K562 (cell line): ENCODE results near the gene NEMF. TPM values are rescaled to one million over a fixed set of nuclear protein-coding genes. Genes with fewer than 3 reads are reported as not detected.

ENCODE experiments used
- BRF1 ChIP-seq: IDR thresholded peaks from 3 replicates; pipeline ENCODE4 v1.6.1; 2011; ENCODE audit warnings: borderline replicate concordance, mild to moderate bottlenecking; ENCODE audit not compliant: insufficient read length; ENCODE audit errors: extremely low read depth
- MIER1 ChIP-seq: fragments of 450-650 bp; IDR thresholded peaks from 2 replicates; pipeline ENCODE4 v1.6.1; 2016; ENCODE audit warnings: antibody characterized with exemption, mild to moderate bottlenecking, low read depth
- PHF20 ChIP-seq: fragments of 450-650 bp; IDR thresholded peaks from 2 replicates; pipeline ENCODE4 v1.6.1; 2018; ENCODE audit not compliant: partially characterized antibody
- RBM25 ChIP-seq: fragments of 200-400 bp; formaldehyde crosslinking; IDR thresholded peaks from 2 replicates; pipeline ENCODE4 v1.6.1; 2018; ENCODE audit warnings: low read length, low read depth, moderate library complexity; ENCODE audit not compliant: severe bottlenecking
- TEAD1 ChIP-seq, 2 experiments: fragments of 450-650 bp in 1 of 2; sonication (generic) in 1 of 2; formaldehyde crosslinking; IDR thresholded peaks; 2 replicates each; pipeline versions ENCODE4 v1.4.0 to v1.8.0; 2020 to 2022; ENCODE audit warnings: mild to moderate bottlenecking in 2 of 2, missing genetic modification reagents in 1 of 2
- TEAD2 ChIP-seq: fragments of 450-650 bp; IDR thresholded peaks from 2 replicates; pipeline ENCODE4 v1.6.1; 2016; ENCODE audit warnings: missing genetic modification characterization, control low read depth, missing compliant biosample characterization
- ZC3H8 ChIP-seq: fragments of 450-650 bp; IDR thresholded peaks from 2 replicates; pipeline ENCODE4 v1.6.1; 2017
- ZNF121 ChIP-seq: sonication (generic); formaldehyde crosslinking; conservative IDR thresholded peaks from 2 replicates; pipeline ENCODE4 v1.8.0; 2022; ENCODE audit warnings: missing genetic modification reagents
- polyA plus RNA-seq, 8 experiments: library from polyadenylated mRNA; depleted of rRNA in 4 of 8; stranded (reverse) in 5 of 8; unstranded in 3 of 8; fragments of >200 nt; fragmentation: Nextera tagmentation in 2 of 8; fragmentation: Illumina TruSeq in 1 of 8; extraction: Ambion mirVana in 2 of 8; extraction: Trizol in 1 of 8; gene quantifications; 2 replicates each; pipeline versions ENCODE4 v1.2.1 to v1.2.3, GENCODE V29; 2011 to 2014; ENCODE audit warnings: inconsistent platforms in 1 of 8, missing spikeins in 1 of 8
- total RNA-seq, 7 experiments: library from RNA; depleted of rRNA in 6 of 7; stranded (reverse); fragments of >200 nt in 6 of 7; fragmentation: Illumina TruSeq in 2 of 7; extraction: Trizol in 2 of 7; gene quantifications; 2 replicates each; pipeline versions ENCODE4 v1.2.1 to v1.2.3, GENCODE V29; 2011 to 2021; ENCODE audit warnings: low replicate concordance in 1 of 7
- TF ChIP-seq, protein P1 (sequence below), 3 experiments: IDR thresholded peaks in 2 of 3; conservative IDR thresholded peaks in 1 of 3; 2 replicates each; pipeline ENCODE4 v1.5.1; 2011 to 2012; ENCODE audit warnings: low read length in 3 of 3, mild to moderate bottlenecking in 3 of 3, control low read depth in 2 of 3, improper control_type of control experiment in 1 of 3, inconsistent platforms in 1 of 3, low read depth in 1 of 3, mixed read lengths in 1 of 3, moderate library complexity in 1 of 3; ENCODE audit not compliant: insufficient read depth in 2 of 3
- TF ChIP-seq, protein P2 (sequence below), 2 experiments: fragments of 450-650 bp; IDR thresholded peaks; 2 replicates each; pipeline ENCODE4 v1.6.1; 2016
- TF ChIP-seq, protein P3 (sequence below): IDR thresholded peaks from 3 replicates; pipeline ENCODE4 v1.6.1; 2011; ENCODE audit warnings: borderline replicate concordance, mild to moderate bottlenecking, moderate library complexity; ENCODE audit not compliant: insufficient read length; ENCODE audit errors: extremely low read depth
- TF ChIP-seq, protein P4 (sequence below), 3 experiments: fragments of 200-800 bp in 1 of 3; sonication (Bioruptor generic) in 1 of 3; sonication (generic) in 1 of 3; formaldehyde crosslinking in 1 of 3; IDR thresholded peaks; 2 replicates each; pipeline versions ENCODE4 v1.6.1 to v1.8.0; 2016 to 2022; ENCODE audit warnings: mild to moderate bottlenecking in 2 of 3, missing compliant biosample characterization in 2 of 3, missing genetic modification characterization in 2 of 3, missing genetic modification reagents in 1 of 3
- TF ChIP-seq, protein P5 (sequence below), 2 experiments: IDR thresholded peaks; 2 replicates each; pipeline ENCODE4 v1.6.1; 2012; ENCODE audit warnings: improper control_type of control experiment in 2 of 2, low read depth in 2 of 2, low read length in 2 of 2, borderline replicate concordance in 1 of 2

NEMF gene
- total and polyA plus RNA-seq, 9 of the 15 experiments (the other 6 are each of a cell fraction or from before 2014, with no cell fraction given), result 38.8 to 94.4 (median 61.0) TPM

DNA sequence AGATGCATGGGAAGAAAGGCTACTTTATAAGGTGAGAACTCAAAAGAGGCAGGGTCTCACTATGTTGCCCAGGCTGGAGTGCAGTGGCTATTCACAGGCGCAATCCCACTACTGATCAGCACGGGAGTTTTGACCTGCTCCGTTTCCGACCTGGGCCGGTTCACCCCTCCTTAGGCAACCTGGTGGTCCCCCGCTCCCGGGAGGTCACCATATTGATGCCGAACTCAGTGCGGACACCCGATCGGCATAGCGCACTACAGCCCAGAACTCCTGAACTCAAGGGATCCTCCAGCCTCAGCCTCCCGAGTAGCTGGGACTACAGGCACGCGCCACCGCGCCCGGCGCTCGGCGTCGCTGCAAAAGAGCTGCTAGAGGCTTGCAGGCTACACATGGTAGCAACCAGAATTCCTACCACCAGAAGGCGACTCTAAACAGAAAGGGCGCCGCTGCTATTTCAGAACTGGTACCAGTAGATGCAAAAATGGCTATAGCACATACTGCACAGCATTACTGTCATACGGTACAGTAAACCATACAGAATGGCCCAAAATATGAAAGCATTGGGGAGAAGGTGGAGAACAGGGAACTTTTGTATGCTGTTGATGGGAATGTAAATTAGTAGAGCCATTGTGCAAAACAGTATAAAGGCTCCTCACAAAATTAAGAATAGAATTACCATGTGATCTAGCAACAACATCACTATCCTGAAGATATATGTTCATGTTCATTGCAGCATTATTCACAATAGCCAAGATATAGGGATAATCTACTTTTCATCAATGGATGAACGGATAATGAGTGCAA, 1.2 kb upstream of the NEMF start (continued):
- TF ChIP-seq ZC3H8, result no peak
- no peak for TF ChIP-seq RBM25
- TF ChIP-seq BRF1, result no peak
- TF ChIP-seq, protein P1, sequence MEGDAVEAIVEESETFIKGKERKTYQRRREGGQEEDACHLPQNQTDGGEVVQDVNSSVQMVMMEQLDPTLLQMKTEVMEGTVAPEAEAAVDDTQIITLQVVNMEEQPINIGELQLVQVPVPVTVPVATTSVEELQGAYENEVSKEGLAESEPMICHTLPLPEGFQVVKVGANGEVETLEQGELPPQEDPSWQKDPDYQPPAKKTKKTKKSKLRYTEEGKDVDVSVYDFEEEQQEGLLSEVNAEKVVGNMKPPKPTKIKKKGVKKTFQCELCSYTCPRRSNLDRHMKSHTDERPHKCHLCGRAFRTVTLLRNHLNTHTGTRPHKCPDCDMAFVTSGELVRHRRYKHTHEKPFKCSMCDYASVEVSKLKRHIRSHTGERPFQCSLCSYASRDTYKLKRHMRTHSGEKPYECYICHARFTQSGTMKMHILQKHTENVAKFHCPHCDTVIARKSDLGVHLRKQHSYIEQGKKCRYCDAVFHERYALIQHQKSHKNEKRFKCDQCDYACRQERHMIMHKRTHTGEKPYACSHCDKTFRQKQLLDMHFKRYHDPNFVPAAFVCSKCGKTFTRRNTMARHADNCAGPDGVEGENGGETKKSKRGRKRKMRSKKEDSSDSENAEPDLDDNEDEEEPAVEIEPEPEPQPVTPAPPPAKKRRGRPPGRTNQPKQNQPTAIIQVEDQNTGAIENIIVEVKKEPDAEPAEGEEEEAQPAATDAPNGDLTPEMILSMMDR (IDR thresholded peaks at IDR 0.05 in 2 of 3, conservative IDR thresholded peaks at IDR 0.05 in 1 of 3; ENCODE audit: insufficient read depth in 2 of 3, low read depth in 1 of 3, low read length in 3 of 3), result peak; percentile 53 to 72 (median 54); a peak in 5 of 6 replicates
- peak; percentile 92 for TF ChIP-seq TEAD2 (tag)
- TF ChIP-seq PHF20, result no peak
- TF ChIP-seq, protein P2, sequence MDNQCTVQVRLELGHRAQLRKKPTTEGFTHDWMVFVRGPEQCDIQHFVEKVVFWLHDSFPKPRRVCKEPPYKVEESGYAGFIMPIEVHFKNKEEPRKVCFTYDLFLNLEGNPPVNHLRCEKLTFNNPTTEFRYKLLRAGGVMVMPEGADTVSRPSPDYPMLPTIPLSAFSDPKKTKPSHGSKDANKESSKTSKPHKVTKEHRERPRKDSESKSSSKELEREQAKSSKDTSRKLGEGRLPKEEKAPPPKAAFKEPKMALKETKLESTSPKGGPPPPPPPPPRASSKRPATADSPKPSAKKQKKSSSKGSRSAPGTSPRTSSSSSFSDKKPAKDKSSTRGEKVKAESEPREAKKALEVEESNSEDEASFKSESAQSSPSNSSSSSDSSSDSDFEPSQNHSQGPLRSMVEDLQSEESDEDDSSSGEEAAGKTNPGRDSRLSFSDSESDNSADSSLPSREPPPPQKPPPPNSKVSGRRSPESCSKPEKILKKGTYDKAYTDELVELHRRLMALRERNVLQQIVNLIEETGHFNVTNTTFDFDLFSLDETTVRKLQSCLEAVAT (IDR thresholded peaks at IDR 0.05), result peak in 1 of 2 experiments; percentile 58; a peak in 1 of 4 replicates
- TF ChIP-seq TEAD1 (CRISPR knock-in tag; IDR thresholded peaks at IDR 0.05), result peak; percentile 98 to 99
- TF ChIP-seq ZNF121 (CRISPR knock-in tag), result peak; percentile 13; the same call in 1 of the 2 replicates
- TF ChIP-seq, protein P3, sequence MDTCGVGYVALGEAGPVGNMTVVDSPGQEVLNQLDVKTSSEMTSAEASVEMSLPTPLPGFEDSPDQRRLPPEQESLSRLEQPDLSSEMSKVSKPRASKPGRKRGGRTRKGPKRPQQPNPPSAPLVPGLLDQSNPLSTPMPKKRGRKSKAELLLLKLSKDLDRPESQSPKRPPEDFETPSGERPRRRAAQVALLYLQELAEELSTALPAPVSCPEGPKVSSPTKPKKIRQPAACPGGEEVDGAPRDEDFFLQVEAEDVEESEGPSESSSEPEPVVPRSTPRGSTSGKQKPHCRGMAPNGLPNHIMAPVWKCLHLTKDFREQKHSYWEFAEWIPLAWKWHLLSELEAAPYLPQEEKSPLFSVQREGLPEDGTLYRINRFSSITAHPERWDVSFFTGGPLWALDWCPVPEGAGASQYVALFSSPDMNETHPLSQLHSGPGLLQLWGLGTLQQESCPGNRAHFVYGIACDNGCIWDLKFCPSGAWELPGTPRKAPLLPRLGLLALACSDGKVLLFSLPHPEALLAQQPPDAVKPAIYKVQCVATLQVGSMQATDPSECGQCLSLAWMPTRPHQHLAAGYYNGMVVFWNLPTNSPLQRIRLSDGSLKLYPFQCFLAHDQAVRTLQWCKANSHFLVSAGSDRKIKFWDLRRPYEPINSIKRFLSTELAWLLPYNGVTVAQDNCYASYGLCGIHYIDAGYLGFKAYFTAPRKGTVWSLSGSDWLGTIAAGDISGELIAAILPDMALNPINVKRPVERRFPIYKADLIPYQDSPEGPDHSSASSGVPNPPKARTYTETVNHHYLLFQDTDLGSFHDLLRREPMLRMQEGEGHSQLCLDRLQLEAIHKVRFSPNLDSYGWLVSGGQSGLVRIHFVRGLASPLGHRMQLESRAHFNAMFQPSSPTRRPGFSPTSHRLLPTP, result no peak
- TF ChIP-seq, protein P4, sequence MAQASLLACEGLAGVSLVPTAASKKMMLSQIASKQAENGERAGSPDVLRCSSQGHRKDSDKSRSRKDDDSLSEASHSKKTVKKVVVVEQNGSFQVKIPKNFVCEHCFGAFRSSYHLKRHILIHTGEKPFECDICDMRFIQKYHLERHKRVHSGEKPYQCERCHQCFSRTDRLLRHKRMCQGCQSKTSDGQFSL (CRISPR knock-in tag; IDR thresholded peaks at IDR 0.05), result no peak
- TF ChIP-seq, protein P4 (tag; IDR thresholded peaks at IDR 0.05), result no peak
- TF ChIP-seq, protein P5, sequence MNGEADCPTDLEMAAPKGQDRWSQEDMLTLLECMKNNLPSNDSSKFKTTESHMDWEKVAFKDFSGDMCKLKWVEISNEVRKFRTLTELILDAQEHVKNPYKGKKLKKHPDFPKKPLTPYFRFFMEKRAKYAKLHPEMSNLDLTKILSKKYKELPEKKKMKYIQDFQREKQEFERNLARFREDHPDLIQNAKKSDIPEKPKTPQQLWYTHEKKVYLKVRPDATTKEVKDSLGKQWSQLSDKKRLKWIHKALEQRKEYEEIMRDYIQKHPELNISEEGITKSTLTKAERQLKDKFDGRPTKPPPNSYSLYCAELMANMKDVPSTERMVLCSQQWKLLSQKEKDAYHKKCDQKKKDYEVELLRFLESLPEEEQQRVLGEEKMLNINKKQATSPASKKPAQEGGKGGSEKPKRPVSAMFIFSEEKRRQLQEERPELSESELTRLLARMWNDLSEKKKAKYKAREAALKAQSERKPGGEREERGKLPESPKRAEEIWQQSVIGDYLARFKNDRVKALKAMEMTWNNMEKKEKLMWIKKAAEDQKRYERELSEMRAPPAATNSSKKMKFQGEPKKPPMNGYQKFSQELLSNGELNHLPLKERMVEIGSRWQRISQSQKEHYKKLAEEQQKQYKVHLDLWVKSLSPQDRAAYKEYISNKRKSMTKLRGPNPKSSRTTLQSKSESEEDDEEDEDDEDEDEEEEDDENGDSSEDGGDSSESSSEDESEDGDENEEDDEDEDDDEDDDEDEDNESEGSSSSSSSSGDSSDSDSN (IDR thresholded peaks at IDR 0.05; ENCODE audit: borderline replicate concordance in 1 of 2, low read depth in 2 of 2, low read length in 2 of 2), result no peak
- no peak for TF ChIP-seq MIER1
